Uterus (tissue), 2 donors: ENCODE results near the gene ALKBH7.

ENCODE experiments used
- POLR2A ChIP-seq, 2 donors: fragments of 450-650 bp; IDR thresholded peaks; one replicate each; pipeline ENCODE4 v1.6.1; 2016; ENCODE audit warnings: antibody characterized with exemption in 2 of 2, mild to moderate bottlenecking in 1 of 2, moderate library complexity in 1 of 2
- TF ChIP-seq, protein P1 (sequence below), 4 experiments: fragments of 200-600 bp in 2 of 4; fragments of 450-650 bp in 2 of 4; sonication (generic) in 2 of 4; IDR thresholded peaks; one replicate each; pipeline ENCODE4 v1.5.1; 2016 to 2019; ENCODE audit warnings: antibody characterized with exemption in 4 of 4, mild to moderate bottlenecking in 2 of 4, moderate library complexity in 1 of 4

DNA sequence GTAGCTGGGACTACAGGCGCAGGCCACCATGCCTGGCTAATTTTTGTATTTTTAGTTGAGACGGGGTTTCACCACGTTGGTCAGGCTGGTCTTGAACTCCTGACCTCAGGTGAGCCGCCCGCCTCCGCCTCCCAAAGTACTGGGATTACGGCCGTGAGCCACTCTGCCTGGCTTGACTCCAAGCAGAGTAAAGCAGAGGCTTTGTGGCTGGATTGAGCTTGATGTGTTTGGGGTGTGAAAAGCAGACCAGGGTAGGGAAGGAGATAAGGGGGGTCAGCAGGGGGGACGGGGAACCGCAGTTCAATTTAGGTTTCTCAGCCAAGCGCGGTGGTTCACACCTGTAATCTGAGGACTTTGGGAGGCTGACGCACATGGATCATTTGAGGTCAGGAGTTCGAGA is 15.4 kb upstream of the ALKBH7 start:
- TF ChIP-seq, protein P1, sequence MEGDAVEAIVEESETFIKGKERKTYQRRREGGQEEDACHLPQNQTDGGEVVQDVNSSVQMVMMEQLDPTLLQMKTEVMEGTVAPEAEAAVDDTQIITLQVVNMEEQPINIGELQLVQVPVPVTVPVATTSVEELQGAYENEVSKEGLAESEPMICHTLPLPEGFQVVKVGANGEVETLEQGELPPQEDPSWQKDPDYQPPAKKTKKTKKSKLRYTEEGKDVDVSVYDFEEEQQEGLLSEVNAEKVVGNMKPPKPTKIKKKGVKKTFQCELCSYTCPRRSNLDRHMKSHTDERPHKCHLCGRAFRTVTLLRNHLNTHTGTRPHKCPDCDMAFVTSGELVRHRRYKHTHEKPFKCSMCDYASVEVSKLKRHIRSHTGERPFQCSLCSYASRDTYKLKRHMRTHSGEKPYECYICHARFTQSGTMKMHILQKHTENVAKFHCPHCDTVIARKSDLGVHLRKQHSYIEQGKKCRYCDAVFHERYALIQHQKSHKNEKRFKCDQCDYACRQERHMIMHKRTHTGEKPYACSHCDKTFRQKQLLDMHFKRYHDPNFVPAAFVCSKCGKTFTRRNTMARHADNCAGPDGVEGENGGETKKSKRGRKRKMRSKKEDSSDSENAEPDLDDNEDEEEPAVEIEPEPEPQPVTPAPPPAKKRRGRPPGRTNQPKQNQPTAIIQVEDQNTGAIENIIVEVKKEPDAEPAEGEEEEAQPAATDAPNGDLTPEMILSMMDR (IDR thresholded peaks at IDR 0.05) = no peak
- TF ChIP-seq POLR2A (IDR thresholded peaks at IDR 0.05) = no peak
